Esophagus (tissue), 2 donors: ENCODE measurements around the gene HSFX2. TPM values are rescaled to one million over a fixed set of nuclear protein-coding genes. Genes with fewer than 3 reads are reported as not detected.
"Not testable (repeated sequence)": the region's sequence is repeated elsewhere in the genome, so short reads cannot be mapped to it uniquely, and the experiment has no call there.

ENCODE experiments used
- H3K27ac ChIP-seq, 2 donors: one replicate each; pipeline ENCODE4 v1.5.1; 2013; ENCODE audit warnings: low read depth in 2 of 2, mild to moderate bottlenecking in 2 of 2, inconsistent platforms in 1 of 2, low read length in 1 of 2, moderate library complexity in 1 of 2
- H3K27me3 ChIP-seq, 2 donors: one replicate each; pipeline ENCODE4 v1.6.1; 2013; ENCODE audit warnings: low read length in 2 of 2, control low read depth in 1 of 2, mild to moderate bottlenecking in 1 of 2; ENCODE audit not compliant: insufficient read depth in 2 of 2, control insufficient read depth in 1 of 2
- H3K36me3 ChIP-seq, 2 donors: one replicate each; pipeline ENCODE4 v1.6.1; 2013; ENCODE audit warnings: low read length in 1 of 2; ENCODE audit not compliant: control insufficient read depth in 2 of 2, insufficient read depth in 2 of 2
- H3K4me1 ChIP-seq, 2 donors: one replicate each; pipeline ENCODE4 v1.6.1; 2013; ENCODE audit warnings: low read length in 1 of 2; ENCODE audit not compliant: control insufficient read depth in 2 of 2, insufficient read depth in 2 of 2
- H3K4me3 ChIP-seq, 2 donors: one replicate each; pipeline ENCODE4 v1.5.1; 2013; ENCODE audit warnings: low read length in 2 of 2, mild to moderate bottlenecking in 2 of 2, low read depth in 1 of 2, moderate library complexity in 1 of 2
- H3K9me3 ChIP-seq, 2 donors: one replicate each; pipeline ENCODE4 v1.6.1; 2013; ENCODE audit warnings: mild to moderate bottlenecking in 2 of 2, low read depth in 1 of 2, low read length in 1 of 2, moderate library complexity in 1 of 2; ENCODE audit not compliant: control insufficient read depth in 2 of 2, insufficient read depth in 1 of 2
- WGBS, 2 donors: extraction: QIAGEN DNeasy Blood & Tissue Kit; methylation state at CpG; one replicate each; pipeline ENCODE4 v1.1.7; 2013; 5-methylcytosine and 5-hydroxymethylcytosine counted together
- polyA plus RNA-seq, 2 donors: library from polyadenylated mRNA; stranded (reverse); fragments of 200-250 nt; gene quantifications; one replicate each; pipeline ENCODE4 v1.2.3, GENCODE V29; 2013
- donor health status: healthy with polysubstance abuse.
- donor health status: Bipolar disorder and iron deficiency.

HSFX2 gene
- polyA plus RNA-seq, 2 donors = 0.21 to 0.26 TPM

- 65% methylated on average over 5 of the region's 5 CpGs for WGBS, 2 donors
- Histone ChIP-seq H3K4me3 (peak overlapping the region in 1 of 2 donors; percentile 61), H3K36me3 (no peaks in the 10 kb centered on the region), H3K27ac (no peak overlapping the region), H3K27me3 (no peaks in the 10 kb centered on the region), H3K4me1 (peaks cover 2 to 3% of the 10 kb centered on the region in 2 donors), H3K9me3 (no peaks in the 10 kb centered on the region)
These were observed 34.7 kb upstream of the HSFX2 start for GRCh38 chrX:149629730-149630387.

- no peaks in the 10 kb centered on the region for H3K9me3 ChIP-seq
- H3K36me3 ChIP-seq = no peaks in the 10 kb centered on the region
- H3K4me1 ChIP-seq = peaks cover 2 to 3% of the 10 kb centered on the region in 2 donors
- peak overlapping the region in 1 of 2 donors; percentile 34 for H3K27ac ChIP-seq
- H3K4me3 ChIP-seq = no peak overlapping the region
- no peaks in the 10 kb centered on the region for H3K27me3 ChIP-seq
- 75 to 92% methylated on average over 2 of the region's 2 CpGs for WGBS, 2 donors
These were observed 33.7 kb upstream of the HSFX2 start for GRCh38 chrX:149628768-149629167.

- Histone ChIP-seq H3K4me1 (peaks cover 2 to 3% of the 10 kb centered on the region in 2 donors), H3K27ac (peak overlapping the region; percentile 34 to 63), H3K4me3 (no peak overlapping the region), H3K9me3 (no peaks in the 10 kb centered on the region), H3K36me3 (no peaks in the 10 kb centered on the region), H3K27me3 (no peaks in the 10 kb centered on the region)
- 52 to 81% methylated on average over 3 of the region's 3 CpGs for WGBS, 2 donors
These were observed 33.2 kb upstream of the HSFX2 start for GRCh38 chrX:149628280-149628679.

GRCh38 chrX:149626829-149627228 lies 31.7 kb upstream of the HSFX2 start:
- not testable (repeated sequence) for H3K4me3 ChIP-seq, H3K4me1 ChIP-seq, H3K27ac ChIP-seq, H3K27me3 ChIP-seq, H3K9me3 ChIP-seq, H3K36me3 ChIP-seq
- WGBS, 2 donors = 79 to 81% methylated on average over 8 of the region's 8 CpGs

- not testable (repeated sequence) for H3K4me3 ChIP-seq, H3K4me1 ChIP-seq, H3K27me3 ChIP-seq, H3K36me3 ChIP-seq, H3K27ac ChIP-seq, H3K9me3 ChIP-seq
- WGBS, 2 donors = no CpG with 5 or more reads among the region's 1 CpG
These were observed 24.5 kb upstream of the HSFX2 start for GRCh38 chrX:149619662-149620061.

GRCh38 chrX:149618871-149619270 lies 23.8 kb upstream of the HSFX2 start:
- no peak overlapping the region for H3K4me3 ChIP-seq
- 58 to 89% methylated on average over 3 of the region's 3 CpGs for WGBS, 2 donors
- H3K9me3 ChIP-seq = no peaks in the 10 kb centered on the region
- no peaks in the 10 kb centered on the region for H3K4me1 ChIP-seq
- no peak overlapping the region for H3K27ac ChIP-seq
- H3K36me3 ChIP-seq = no peaks in the 10 kb centered on the region
- H3K27me3 ChIP-seq = no peaks in the 10 kb centered on the region

- Histone ChIP-seq H3K4me1 (no peaks in the 10 kb centered on the region), H3K9me3 (no peaks in the 10 kb centered on the region), H3K27me3 (no peaks in the 10 kb centered on the region), H3K4me3 (no peak overlapping the region), H3K27ac (no peak overlapping the region), H3K36me3 (no peaks in the 10 kb centered on the region)
- WGBS, 2 donors = 70 to 91% methylated on average over 1 of the region's 1 CpG
These were observed 16.6 kb upstream of the HSFX2 start for GRCh38 chrX:149611623-149612175.

- H3K36me3 ChIP-seq = peaks cover 0 to 3% of the 10 kb centered on the region in 2 donors
- 87 to 88% methylated on average over 5 of the region's 5 CpGs for WGBS, 2 donors
- no peaks in the 10 kb centered on the region for H3K4me1 ChIP-seq
- no peak overlapping the region for H3K4me3 ChIP-seq
- H3K27me3 ChIP-seq = no peaks in the 10 kb centered on the region
- no peaks in the 10 kb centered on the region for H3K9me3 ChIP-seq
- no peak overlapping the region for H3K27ac ChIP-seq
These were observed 15.4 kb upstream of the HSFX2 start for GRCh38 chrX:149610511-149610910.

GRCh38 chrX:149607699-149608098 lies 12.6 kb upstream of the HSFX2 start:
- H3K36me3 ChIP-seq = peaks cover 0 to 3% of the 10 kb centered on the region in 2 donors
- no peak overlapping the region for H3K4me3 ChIP-seq
- no peaks in the 10 kb centered on the region for H3K27me3 ChIP-seq
- no peaks in the 10 kb centered on the region for H3K4me1 ChIP-seq
- no peak overlapping the region for H3K27ac ChIP-seq
- H3K9me3 ChIP-seq = no peaks in the 10 kb centered on the region

- H3K4me3 ChIP-seq, H3K27me3 ChIP-seq, H3K27ac ChIP-seq, H3K9me3 ChIP-seq, H3K36me3 ChIP-seq, H3K4me1 ChIP-seq: not testable (repeated sequence)
- 74 to 80% methylated on average over 7 of the region's 7 CpGs for WGBS, 2 donors
These were observed 10.3 kb upstream of the HSFX2 start for GRCh38 chrX:149605248-149605885.
